ENCODE data around the gene FOXN3.

Gene FOXN3

GRCh38 chr14:89196545-89196944 is 220.5 kb downstream of the FOXN3 start:
- no peaks in the 10 kb centered on the region for H3K27me3 ChIP-seq (ENCODE audit: control insufficient read depth in 1 of 2, insufficient read depth in 2 of 2, low read length in 2 of 2)
- H3K9ac ChIP-seq (ENCODE audit: low read length in 2 of 2) = no peak overlapping the region
- H3K27ac ChIP-seq (ENCODE audit: low read length) = no peak overlapping the region
- no peaks in the 10 kb centered on the region for H3K9me3 ChIP-seq (ENCODE audit: control insufficient read depth in 2 of 2, low read length in 2 of 2)
- no peaks in the 10 kb centered on the region for H3K36me3 ChIP-seq (ENCODE audit: control insufficient read depth in 2 of 2, insufficient read depth in 2 of 2, low read length in 2 of 2)
- peaks cover 3% of the 10 kb centered on the region for H3K4me1 ChIP-seq (ENCODE audit: control insufficient read depth, insufficient read depth, low read length)
- H3K4me3 ChIP-seq (ENCODE audit: low read length in 2 of 2) = no peak overlapping the region

- Histone ChIP-seq H3K9ac (ENCODE audit: low read length in 2 of 2) (no peak overlapping the region), H3K27ac (ENCODE audit: low read length) (no peak overlapping the region), H3K9me3 (ENCODE audit: control insufficient read depth in 2 of 2, low read length in 2 of 2) (no peaks in the 10 kb centered on the region), H3K4me3 (ENCODE audit: low read length in 2 of 2) (no peak overlapping the region), H3K36me3 (ENCODE audit: control insufficient read depth in 2 of 2, insufficient read depth in 2 of 2, low read length in 2 of 2) (peaks cover 0 to 1% of the 10 kb centered on the region in 2 donors), H3K4me1 (ENCODE audit: control insufficient read depth, insufficient read depth, low read length) (peaks cover 3% of the 10 kb centered on the region), H3K27me3 (ENCODE audit: control insufficient read depth in 1 of 2, insufficient read depth in 2 of 2, low read length in 2 of 2) (no peaks in the 10 kb centered on the region)
These were observed 222.7 kb downstream of the FOXN3 start for GRCh38 chr14:89194376-89194775.

- Histone ChIP-seq H3K4me1 (ENCODE audit: control insufficient read depth, insufficient read depth, low read length) (peaks cover 19% of the 10 kb centered on the region), H3K9me3 (ENCODE audit: control insufficient read depth in 2 of 2, low read length in 2 of 2) (no peaks in the 10 kb centered on the region), H3K36me3 (ENCODE audit: control insufficient read depth in 2 of 2, insufficient read depth in 2 of 2, low read length in 2 of 2) (peaks cover 0 to 8% of the 10 kb centered on the region in 2 donors), H3K9ac (ENCODE audit: low read length in 2 of 2) (no peak overlapping the region), H3K27ac (ENCODE audit: low read length) (no peak overlapping the region), H3K27me3 (ENCODE audit: control insufficient read depth in 1 of 2, insufficient read depth in 2 of 2, low read length in 2 of 2) (no peaks in the 10 kb centered on the region), H3K4me3 (ENCODE audit: low read length in 2 of 2) (no peak overlapping the region)
These were observed 226.1 kb downstream of the FOXN3 start for GRCh38 chr14:89190765-89191513.

- H3K36me3 ChIP-seq (ENCODE audit: control insufficient read depth in 2 of 2, insufficient read depth in 2 of 2, low read length in 2 of 2) = peaks cover 0 to 11% of the 10 kb centered on the region in 2 donors
- H3K9me3 ChIP-seq (ENCODE audit: control insufficient read depth in 2 of 2, low read length in 2 of 2) = no peaks in the 10 kb centered on the region
- peaks cover 23% of the 10 kb centered on the region for H3K4me1 ChIP-seq (ENCODE audit: control insufficient read depth, insufficient read depth, low read length)
- no peak overlapping the region for H3K9ac ChIP-seq (ENCODE audit: low read length in 2 of 2)
- no peak overlapping the region for H3K27ac ChIP-seq (ENCODE audit: low read length)
- no peak overlapping the region for H3K4me3 ChIP-seq (ENCODE audit: low read length in 2 of 2)
- H3K27me3 ChIP-seq (ENCODE audit: control insufficient read depth in 1 of 2, insufficient read depth in 2 of 2, low read length in 2 of 2) = no peaks in the 10 kb centered on the region
These were observed 228.5 kb downstream of the FOXN3 start for GRCh38 chr14:89188492-89188891.

GRCh38 chr14:89187501-89187900 is 229.5 kb downstream of the FOXN3 start:
- Histone ChIP-seq H3K27me3 (ENCODE audit: control insufficient read depth in 1 of 2, insufficient read depth in 2 of 2, low read length in 2 of 2) (no peaks in the 10 kb centered on the region), H3K9me3 (ENCODE audit: control insufficient read depth in 2 of 2, low read length in 2 of 2) (no peaks in the 10 kb centered on the region), H3K9ac (ENCODE audit: low read length in 2 of 2) (no peak overlapping the region), H3K36me3 (ENCODE audit: control insufficient read depth in 2 of 2, insufficient read depth in 2 of 2, low read length in 2 of 2) (peaks cover 0 to 11% of the 10 kb centered on the region in 2 donors), H3K4me3 (ENCODE audit: low read length in 2 of 2) (no peak overlapping the region), H3K27ac (ENCODE audit: low read length) (no peak overlapping the region), H3K4me1 (ENCODE audit: control insufficient read depth, insufficient read depth, low read length) (peaks cover 23% of the 10 kb centered on the region)

GRCh38 chr14:89186856-89187376 is 230.1 kb downstream of the FOXN3 start:
- no peak overlapping the region for H3K27ac ChIP-seq (ENCODE audit: low read length)

GRCh38 chr14:89185919-89186855 is 230.8 kb downstream of the FOXN3 start:
- H3K36me3 ChIP-seq (ENCODE audit: control insufficient read depth in 2 of 2, insufficient read depth in 2 of 2, low read length in 2 of 2) = peaks cover 0 to 11% of the 10 kb centered on the region in 2 donors
- H3K27ac ChIP-seq (ENCODE audit: low read length) = no peak overlapping the region
- peaks cover 23% of the 10 kb centered on the region for H3K4me1 ChIP-seq (ENCODE audit: control insufficient read depth, insufficient read depth, low read length)
- H3K9me3 ChIP-seq (ENCODE audit: control insufficient read depth in 2 of 2, low read length in 2 of 2) = no peaks in the 10 kb centered on the region
- no peak overlapping the region for H3K4me3 ChIP-seq (ENCODE audit: low read length in 2 of 2)
- no peaks in the 10 kb centered on the region for H3K27me3 ChIP-seq (ENCODE audit: control insufficient read depth in 1 of 2, insufficient read depth in 2 of 2, low read length in 2 of 2)
- no peak overlapping the region for H3K9ac ChIP-seq (ENCODE audit: low read length in 2 of 2)

More at GRCh38 chr14:89186856-89187376, 230.1 kb downstream of the FOXN3 start:
- Histone ChIP-seq H3K4me1 (ENCODE audit: control insufficient read depth, insufficient read depth, low read length) (peaks cover 23% of the 10 kb centered on the region), H3K9me3 (ENCODE audit: control insufficient read depth in 2 of 2, low read length in 2 of 2) (no peaks in the 10 kb centered on the region), H3K9ac (ENCODE audit: low read length in 2 of 2) (no peak overlapping the region), H3K27me3 (ENCODE audit: control insufficient read depth in 1 of 2, insufficient read depth in 2 of 2, low read length in 2 of 2) (no peaks in the 10 kb centered on the region), H3K36me3 (ENCODE audit: control insufficient read depth in 2 of 2, insufficient read depth in 2 of 2, low read length in 2 of 2) (peaks cover 0 to 11% of the 10 kb centered on the region in 2 donors), H3K4me3 (ENCODE audit: low read length in 2 of 2) (no peak overlapping the region)

- no peak overlapping the region for H3K4me3 ChIP-seq (ENCODE audit: low read length in 2 of 2)
- H3K9me3 ChIP-seq (ENCODE audit: control insufficient read depth in 2 of 2, low read length in 2 of 2) = no peaks in the 10 kb centered on the region
- H3K4me1 ChIP-seq (ENCODE audit: control insufficient read depth, insufficient read depth, low read length) = peaks cover 32% of the 10 kb centered on the region
- H3K36me3 ChIP-seq (ENCODE audit: control insufficient read depth in 2 of 2, insufficient read depth in 2 of 2, low read length in 2 of 2) = peaks cover 0 to 11% of the 10 kb centered on the region in 2 donors
- H3K27me3 ChIP-seq (ENCODE audit: control insufficient read depth in 1 of 2, insufficient read depth in 2 of 2, low read length in 2 of 2) = no peaks in the 10 kb centered on the region
- no peak overlapping the region for H3K27ac ChIP-seq (ENCODE audit: low read length)
- H3K9ac ChIP-seq (ENCODE audit: low read length in 2 of 2) = no peak overlapping the region
These were observed 232.1 kb downstream of the FOXN3 start for GRCh38 chr14:89184952-89185351.

- H3K4me1 ChIP-seq (ENCODE audit: control insufficient read depth, insufficient read depth, low read length) = peaks cover 42% of the 10 kb centered on the region
- peaks cover 0 to 7% of the 10 kb centered on the region in 2 donors for H3K36me3 ChIP-seq (ENCODE audit: control insufficient read depth in 2 of 2, insufficient read depth in 2 of 2, low read length in 2 of 2)
- H3K27me3 ChIP-seq (ENCODE audit: control insufficient read depth in 1 of 2, insufficient read depth in 2 of 2, low read length in 2 of 2) = no peaks in the 10 kb centered on the region
- no peak overlapping the region for H3K4me3 ChIP-seq (ENCODE audit: low read length in 2 of 2)
- no peaks in the 10 kb centered on the region for H3K9me3 ChIP-seq (ENCODE audit: control insufficient read depth in 2 of 2, low read length in 2 of 2)
- H3K27ac ChIP-seq (ENCODE audit: low read length) = no peak overlapping the region
- no peak overlapping the region for H3K9ac ChIP-seq (ENCODE audit: low read length in 2 of 2)
These were observed 234.7 kb downstream of the FOXN3 start for GRCh38 chr14:89182326-89182725.

- Histone ChIP-seq H3K36me3 (ENCODE audit: control insufficient read depth in 2 of 2, insufficient read depth in 2 of 2, low read length in 2 of 2) (peaks cover under 1 to 9% of the 10 kb centered on the region in 2 donors), H3K27ac (ENCODE audit: low read length) (no peak overlapping the region), H3K4me3 (ENCODE audit: low read length in 2 of 2) (no peak overlapping the region), H3K4me1 (ENCODE audit: control insufficient read depth, insufficient read depth, low read length) (peaks cover 27% of the 10 kb centered on the region), H3K9ac (ENCODE audit: low read length in 2 of 2) (no peak overlapping the region), H3K27me3 (ENCODE audit: control insufficient read depth in 1 of 2, insufficient read depth in 2 of 2, low read length in 2 of 2) (no peaks in the 10 kb centered on the region), H3K9me3 (ENCODE audit: control insufficient read depth in 2 of 2, low read length in 2 of 2) (no peaks in the 10 kb centered on the region)
These were observed 236.5 kb downstream of the FOXN3 start for GRCh38 chr14:89180546-89180945.
